Esophagus squamous epithelium (tissue), 4 donors: ENCODE data around the gene GPX7.

Experiments
- CTCF ChIP-seq, 6 experiments: fragments of 450-650 bp in 4 of 6; fragments of 200-600 bp in 2 of 6; sonication (generic) in 2 of 6; IDR thresholded peaks; one replicate each; pipeline ENCODE4 v1.5.1; 2016 to 2019; ENCODE audit warnings: antibody characterized with exemption in 6 of 6, mild to moderate bottlenecking in 4 of 6, moderate library complexity in 4 of 6
- POLR2A ChIP-seq, 4 donors: fragments of 450-650 bp; IDR thresholded peaks; one replicate each; pipeline ENCODE4 v1.6.1; 2017; ENCODE audit warnings: antibody characterized with exemption in 4 of 4, mild to moderate bottlenecking in 4 of 4, moderate library complexity in 3 of 4

- TF ChIP-seq POLR2A (IDR thresholded peaks at IDR 0.05), result no peak
- TF ChIP-seq CTCF (IDR thresholded peaks at IDR 0.05), result no peak
Observed at GRCh38 chr1:52640697-52641096, 38.5 kb downstream of the GPX7 start.
